Ureter (tissue), 1 donor: ENCODE data around the gene KIF19. TPM values are rescaled to one million over a fixed set of nuclear protein-coding genes. Genes with fewer than 3 reads are reported as not detected.

Experiments used
- DNase-seq: peaks from one replicate; pipeline ENCODE4 v3.0.0-alpha.2; 2020; ENCODE audit warnings: low spot score
- total RNA-seq: library from RNA; stranded (reverse); gene quantifications from one replicate; pipeline ENCODE4 v1.2.4, GENCODE V29; 2023
- donor health status: DM: yes; HTN: yes; CAD: no.

KIF19 gene
- total RNA-seq, 1 donor from 2014 or later, result 1.8 TPM

DNA sequence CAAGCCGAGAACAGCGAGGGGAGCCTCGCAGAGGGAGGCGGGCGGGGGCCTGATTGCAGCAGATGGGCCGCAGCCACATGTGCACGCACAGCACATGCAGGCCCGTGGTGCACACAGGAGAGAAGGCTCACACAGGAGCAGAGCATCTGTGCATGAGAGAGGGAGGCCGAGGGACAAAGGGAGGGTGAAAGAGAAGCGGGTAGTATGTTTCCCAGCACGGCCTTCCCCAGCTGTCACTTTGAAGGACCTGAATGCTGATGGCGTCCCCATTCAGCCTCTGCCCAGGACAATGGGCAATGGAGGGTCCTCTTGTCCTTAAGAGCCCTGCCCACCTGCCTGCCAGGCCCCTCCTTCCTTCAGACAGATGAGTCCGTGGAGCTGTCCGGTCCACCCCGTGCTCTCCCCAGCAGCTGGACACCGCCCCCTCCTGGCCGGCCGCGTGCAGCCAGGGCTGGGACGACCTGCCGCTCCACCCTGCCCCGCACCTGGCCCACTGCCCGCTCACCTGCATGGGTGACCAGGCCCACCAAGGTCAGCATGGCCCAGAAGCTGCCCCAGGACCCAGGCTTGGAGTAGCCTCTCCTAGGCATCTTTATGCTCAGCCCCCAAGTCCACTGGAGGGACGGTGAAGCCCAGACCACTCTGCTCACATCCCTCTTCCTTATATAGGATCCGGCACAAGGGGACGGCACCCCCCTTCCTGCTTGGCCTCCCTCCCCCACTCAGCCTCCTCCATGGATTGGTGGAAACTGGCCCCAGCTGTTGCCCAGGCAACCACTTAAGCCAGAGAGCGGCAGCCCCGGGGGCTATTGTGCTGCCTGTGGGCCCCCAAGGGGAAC lies 35.4 kb downstream of the KIF19 start, which contains the start of gene BTBD17:
Gene BTBD17, minus strand, starts transcription at position 639 of the 839 bp plus-strand sequence. Its CDS starts 49 bp downstream, at position 590.
- DNase-seq, result no peak

DNA sequence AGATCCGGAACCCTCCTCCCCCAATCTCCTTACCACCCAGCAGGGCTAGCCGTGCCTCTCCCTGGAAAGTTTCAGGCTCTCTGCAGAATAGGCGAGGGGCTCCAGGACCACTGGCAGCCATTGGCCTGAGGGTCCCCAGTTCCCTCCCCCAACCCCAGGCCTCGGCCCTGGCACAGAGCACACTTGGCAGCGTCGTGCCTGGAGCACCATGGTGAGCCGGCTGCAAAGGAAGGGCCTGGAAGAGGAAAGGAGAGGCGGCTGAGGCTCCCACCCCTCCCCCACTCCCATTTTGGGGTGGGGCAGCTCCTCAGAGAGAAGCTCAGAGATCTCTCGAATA lies 36.0 kb downstream of the KIF19 start:
- DNase-seq, result no peak

DNA sequence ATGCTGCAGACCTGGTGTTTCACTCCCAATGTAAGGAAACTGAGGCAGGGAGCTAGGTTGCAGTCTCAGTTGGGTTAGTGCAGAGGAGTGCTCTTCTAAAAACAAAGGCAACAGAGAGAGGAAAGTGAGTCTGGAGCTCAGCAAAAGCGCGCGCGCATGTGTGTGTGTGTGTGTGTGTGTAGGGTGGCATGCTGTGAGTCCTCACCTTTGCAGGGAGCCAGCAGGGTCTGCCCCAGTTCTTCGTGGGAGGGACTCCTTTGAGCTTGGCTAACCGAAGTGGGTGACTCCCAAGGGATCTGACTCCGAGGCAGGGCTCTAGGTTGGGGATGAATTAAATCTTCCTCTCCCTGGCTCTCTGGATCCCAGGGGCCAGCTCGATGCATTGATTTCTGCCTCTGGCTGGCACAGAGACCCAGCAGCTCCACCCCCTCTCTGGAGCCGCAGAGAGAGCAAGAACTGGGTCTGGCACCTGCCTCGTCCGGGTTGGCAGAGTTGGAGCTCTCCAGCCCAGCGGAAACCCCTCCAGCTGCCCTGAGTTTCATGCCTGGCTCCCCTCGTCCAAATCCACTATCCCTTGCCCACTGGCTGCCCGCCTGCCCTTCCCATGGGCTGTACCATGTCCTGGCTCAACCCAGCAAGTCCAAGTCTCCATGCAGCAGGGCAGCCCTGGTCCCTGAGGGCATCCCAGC lies 36.9 kb downstream of the KIF19 start:
- no peak for DNase-seq

DNA sequence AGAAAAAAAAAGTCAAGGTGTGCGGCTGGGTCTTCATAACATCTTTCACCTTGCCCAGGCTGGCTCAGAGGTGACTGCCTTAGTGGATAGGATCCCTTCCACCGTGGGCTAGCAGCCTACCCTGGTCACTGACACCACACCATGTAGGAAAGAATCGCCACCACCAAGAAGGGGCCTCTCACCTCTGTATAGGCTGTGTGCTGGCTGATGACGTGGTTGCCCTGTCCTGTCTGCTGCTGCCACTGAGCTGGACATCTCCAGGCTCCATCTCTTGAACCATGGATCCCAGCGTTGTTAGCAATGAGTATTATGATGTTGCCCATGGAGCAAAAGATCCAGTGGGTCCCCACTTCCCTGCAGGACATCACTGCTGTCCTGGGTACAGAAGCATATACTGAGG lies 41.2 kb downstream of the KIF19 start, which contains the start of gene GPR142:
Gene GPR142, plus strand, starts transcription at position 301 of the 400 bp plus-strand sequence. CDS start 2,035 bp downstream, outside the sequence.
- no peak for DNase-seq

DNA sequence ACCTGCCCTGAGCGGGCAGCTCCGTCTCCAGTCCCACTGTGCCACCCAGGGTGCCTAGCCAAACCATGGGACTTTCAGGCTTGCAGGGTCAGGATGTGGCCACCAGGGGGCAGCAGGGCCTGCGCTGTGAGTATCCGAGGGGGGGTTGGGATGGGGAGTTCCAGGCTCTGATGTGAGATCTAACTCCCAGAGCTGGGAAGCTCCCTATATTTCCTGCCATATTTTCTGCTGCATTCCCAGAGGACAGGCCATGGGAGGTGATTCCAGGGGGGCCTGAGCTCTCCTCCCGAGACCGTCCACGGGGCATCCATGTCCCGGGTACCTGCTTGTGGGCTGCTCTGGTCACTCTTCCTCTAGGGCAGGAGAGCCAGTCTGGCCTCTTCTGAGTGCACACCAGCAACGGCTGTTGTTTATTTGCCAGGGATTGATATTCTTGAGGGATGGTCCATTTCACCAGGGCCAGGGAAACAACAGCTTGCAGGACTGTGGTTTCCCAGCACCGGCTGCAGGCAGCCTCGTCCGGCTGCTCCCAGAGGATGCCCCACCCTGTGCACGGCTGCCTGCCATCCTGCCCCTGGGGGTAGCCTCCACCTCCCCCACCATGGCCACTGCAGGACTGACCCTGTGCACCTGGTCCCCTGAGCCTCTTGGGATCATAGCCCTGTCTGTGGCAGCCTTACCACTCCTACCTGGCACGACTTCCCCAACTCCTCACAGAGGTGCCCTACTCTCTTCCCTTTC lies 42.5 kb downstream of the KIF19 start:
- DNase-seq, result peak; percentile 74

DNA sequence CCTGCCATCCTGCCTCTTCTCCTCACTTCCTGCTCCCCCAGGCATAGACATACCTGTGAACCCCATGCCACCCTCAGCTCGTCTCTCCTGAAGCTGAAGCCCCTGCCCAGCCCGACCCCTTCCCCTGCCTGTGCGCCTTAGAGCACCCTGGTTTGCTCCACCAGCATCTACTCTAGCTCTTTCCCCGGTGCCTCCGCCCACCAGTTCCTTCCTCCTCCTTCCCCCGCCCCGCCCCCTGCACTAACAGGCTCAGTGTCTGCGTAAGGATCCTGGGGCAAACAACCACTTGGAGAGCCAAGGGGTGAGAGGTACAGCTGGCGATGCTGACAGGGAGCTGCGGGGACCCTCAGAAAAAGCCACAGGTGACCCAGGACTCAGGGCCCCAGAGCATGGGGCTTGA lies 43.2 kb downstream of the KIF19 start:
- no peak for DNase-seq

DNA sequence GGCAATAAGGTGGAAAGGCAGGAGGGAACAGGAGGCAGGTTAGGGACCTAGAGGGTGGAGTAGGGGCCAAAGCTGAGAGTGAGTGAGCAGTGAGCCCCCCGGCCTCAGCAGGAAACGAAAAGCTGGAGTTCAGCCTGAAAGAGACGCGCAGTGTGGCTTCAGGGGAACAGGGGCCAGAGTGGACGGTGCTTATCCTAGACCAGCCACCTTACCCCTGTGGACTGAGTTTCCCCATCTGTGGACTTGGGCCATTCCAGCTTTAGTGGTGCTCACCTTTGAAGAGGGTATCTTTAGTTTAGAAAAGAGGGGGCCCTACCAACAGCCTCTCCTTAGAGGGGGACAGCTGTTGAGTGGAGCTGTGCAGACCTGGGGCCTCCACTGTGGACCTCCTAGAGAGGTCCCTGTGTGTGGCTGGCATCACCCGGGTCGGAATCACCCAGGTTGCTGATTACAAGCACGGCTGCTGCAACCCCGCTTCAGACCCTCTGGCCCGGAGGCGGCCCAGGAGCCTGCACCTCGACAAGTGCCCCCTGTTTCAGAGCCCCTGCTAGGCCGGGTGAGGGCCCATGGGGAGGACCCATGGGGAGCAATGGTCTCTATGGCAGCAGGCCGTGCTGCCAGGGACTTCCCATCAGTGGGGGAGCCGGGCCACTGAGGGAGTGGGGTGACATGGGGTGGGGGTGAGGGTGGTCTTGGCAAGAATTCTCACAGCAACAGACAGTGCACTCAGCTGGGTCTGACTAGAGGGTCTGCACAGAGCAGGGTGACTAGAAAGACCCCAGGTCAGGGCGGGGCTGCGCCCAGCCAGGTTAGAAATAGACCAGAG lies 43.9 kb downstream of the KIF19 start:
- no peak for DNase-seq

DNA sequence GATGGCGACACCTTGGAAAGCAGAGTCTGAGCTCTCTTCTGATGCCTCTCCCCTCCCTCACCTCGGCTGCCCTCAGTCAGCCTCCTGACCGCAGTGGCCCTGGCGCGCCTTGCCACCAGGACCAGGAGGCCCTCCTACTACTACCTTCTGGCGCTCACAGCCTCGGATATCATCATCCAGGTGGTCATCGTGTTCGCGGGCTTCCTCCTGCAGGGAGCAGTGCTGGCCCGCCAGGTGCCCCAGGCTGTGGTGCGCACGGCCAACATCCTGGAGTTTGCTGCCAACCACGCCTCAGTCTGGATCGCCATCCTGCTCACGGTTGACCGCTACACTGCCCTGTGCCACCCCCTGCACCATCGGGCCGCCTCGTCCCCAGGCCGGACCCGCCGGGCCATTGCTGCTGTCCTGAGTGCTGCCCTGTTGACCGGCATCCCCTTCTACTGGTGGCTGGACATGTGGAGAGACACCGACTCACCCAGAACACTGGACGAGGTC lies 45.7 kb downstream of the KIF19 start:
- no peak for DNase-seq

DNA sequence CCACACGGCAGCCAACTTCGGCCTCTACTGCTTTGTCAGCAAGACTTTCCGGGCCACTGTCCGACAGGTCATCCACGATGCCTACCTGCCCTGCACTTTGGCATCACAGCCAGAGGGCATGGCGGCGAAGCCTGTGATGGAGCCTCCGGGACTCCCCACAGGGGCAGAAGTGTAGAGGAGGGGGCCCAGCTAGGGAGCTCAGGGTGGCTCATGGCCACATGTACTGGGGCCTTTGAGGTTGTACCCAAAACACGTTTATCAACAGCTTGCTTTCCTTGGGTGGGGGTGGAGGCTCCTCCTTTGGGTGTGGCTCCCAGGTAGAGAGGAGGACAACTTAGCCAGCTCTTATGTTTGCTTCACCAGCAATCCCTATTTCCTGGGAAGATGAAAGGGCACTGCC lies 46.4 kb downstream of the KIF19 start:
- no peak for DNase-seq

DNA sequence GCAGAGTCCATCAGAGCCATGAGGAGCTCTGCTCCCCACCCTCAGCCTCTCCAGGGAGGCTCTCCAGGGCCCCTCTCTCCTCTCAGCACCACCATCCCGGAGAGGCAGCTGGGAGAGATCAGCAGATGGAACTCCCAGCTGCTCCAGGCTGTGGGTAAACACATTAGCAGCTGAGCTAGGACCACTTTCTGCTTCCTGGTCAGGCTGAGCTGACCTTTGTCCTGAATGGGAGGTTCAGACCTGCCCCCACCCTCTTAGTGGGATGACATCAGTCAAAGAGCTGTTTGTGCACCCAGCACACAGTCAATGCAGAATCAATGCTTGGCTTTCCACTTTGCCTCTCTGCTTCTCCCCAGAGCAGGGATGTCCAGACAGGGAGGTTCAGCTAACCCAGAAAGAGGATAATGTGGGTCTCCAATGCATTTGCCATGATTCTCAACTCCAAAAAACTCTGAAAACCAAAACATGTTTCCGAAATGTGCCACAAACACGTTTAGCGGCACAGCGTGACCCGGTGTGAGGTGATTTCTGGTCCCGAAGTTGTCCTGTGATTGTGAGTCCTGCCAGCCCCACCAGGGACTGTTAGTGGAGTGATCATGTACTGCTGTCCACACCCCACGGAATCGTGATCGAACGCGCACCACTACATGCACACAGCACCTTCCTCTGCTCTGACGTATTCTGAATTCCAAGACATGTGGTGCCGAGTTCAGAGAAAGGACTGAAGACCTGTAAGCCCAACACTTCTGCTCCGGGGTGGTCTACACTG lies 48.0 kb downstream of the KIF19 start:
- no peak for DNase-seq

DNA sequence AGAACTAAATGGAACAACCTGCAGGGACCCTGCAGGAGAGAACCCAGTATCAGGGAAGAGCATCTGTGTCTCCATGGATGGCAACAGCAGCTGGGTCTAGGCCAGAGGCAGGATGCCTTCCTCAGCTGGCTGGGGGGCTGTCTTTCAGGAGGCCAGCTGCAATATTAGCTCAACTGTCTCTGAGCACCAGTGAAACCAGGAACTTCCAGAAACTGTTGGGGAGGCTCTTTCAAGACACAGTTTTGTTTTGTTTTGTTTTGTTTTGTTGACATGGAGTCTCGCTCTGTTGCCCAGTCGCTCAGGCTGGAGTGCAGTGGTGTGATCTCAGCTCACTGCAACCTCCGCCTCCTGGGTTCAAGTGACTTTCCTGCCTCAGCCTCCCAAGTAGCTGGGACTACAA lies 48.8 kb downstream of the KIF19 start:
- DNase-seq, result no peak

DNA sequence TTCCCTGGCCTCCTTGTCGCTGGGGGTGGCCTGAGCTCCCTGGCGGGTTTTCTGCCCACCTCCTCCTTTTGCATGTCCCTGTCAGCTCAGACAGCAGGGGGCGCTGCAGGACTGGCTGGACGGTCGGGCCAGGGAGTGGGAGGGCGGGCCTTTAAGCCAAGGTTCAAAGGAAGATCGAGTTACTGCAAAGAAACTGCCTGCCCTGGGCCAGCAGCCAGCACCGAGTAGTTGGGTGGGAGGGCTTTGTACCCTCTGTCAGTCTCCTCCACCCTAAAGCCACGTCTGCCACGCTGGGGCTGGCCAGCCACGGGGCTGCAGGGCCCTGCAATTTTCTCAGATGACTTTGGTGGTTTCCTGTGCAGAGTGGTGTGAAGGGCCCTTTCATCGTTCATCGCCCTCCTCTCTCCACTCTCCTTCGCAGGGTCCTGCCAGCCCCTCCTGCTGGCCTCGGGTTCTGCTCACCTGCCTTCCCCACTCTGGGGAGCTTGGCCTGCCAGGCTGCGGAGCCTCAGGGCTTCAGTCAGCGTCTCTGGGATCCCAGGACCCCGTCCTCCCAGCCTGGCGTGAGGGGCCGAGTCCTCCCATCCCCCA lies 53.6 kb downstream of the KIF19 start:
- DNase-seq, result peak; percentile 96

DNA sequence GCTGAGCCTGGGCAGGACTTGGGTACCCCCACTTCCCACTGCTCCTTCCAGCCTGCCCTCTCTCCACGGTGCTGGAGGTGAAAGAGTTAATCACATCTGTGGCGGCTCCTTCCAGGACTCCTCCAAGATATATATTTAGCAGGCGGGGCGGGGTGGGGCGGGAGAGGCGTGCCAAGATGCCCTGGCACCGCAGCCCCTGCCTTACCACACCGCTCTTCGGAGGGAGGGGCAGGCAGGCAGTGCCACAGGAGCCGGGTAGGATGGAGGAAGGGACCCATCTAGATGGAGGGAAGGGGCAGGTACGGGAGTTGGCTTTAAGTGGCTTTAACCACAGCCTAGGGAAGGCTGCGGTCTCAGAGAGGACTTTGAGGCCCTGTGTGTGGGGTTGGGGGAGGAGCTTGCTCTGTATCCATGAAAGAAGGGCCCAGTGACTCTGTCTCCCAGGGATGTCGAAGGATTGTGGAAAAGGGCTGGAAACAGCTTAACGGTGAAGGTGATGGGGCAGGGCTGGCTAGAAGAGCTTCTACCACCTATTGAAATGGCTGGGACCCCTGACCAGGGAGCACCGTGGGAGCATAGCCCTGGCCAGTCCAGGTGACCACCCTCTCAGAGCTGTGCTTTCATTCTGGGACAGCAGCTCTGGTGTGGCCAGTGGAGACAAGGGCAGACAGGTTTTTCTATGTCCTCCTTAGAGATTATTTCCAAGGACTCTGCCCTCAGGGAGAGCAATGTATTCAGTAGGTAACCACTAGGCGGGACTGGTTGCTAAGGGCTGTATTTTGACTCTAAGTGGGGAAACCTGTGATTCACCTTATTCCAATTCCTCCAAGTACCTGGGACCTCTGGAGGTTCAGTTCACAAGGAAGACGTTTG lies 54.3 kb downstream of the KIF19 start:
- DNase-seq, result no peak

DNA sequence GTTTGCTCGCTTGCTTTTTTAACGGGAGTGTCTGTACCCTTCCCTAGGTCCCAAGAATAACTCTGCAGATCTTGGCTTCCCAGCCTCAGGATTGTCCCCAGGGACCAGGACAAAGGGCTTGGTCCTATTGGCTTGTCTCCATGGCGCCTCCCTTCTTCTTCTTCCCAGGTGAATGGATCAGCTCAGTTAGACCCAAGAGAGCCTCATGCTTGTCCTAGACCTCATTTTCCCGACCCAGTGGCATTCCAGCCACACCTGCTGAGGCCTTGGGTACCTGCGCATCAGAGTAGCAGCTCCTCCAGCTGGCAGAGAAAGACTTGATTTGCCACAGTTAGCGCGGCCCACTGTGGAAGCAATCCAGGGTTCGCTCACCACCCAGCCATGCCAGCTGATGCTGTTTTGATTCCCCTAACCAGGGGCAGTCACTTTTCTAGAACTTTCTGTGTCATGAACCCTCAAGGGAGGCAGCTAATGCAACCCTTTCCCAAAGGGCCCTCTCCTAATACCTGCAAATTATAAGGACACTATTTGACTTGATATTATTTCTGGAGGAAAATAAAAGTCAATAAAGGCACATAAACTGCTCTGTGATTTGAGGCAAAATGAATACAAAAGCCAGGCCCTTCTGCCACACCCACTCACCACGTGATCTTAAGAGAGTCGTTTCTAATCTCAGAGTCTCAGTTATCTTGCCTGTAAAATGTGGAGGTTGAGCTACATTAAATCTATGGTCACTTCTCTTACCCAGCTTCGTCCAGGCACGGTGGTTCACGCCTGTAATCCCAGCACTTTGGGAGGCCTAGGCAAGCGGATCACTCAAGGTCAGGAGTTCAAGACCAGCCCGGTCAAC lies 55.2 kb downstream of the KIF19 start:
- no peak for DNase-seq

DNA sequence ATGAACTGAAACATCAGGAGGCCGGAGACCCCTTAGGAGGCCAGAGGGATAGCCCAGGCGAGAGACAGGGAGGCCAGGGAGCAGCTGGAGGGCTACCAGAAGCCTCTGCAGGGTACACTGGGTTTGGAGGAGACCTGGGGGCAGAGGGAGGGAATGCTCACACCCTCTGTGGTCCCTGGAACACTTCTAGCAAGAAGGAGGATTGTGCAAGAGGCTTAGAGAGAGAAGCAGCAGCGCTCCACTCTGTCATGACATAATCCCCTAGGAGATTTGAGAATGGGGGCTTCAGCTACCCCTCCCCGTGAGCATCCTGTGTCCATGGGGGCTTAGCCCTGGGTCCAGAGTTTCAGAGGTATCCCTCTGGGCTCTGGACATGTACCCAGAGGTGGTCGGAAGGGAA lies 57.1 kb downstream of the KIF19 start:
- no peak for DNase-seq

DNA sequence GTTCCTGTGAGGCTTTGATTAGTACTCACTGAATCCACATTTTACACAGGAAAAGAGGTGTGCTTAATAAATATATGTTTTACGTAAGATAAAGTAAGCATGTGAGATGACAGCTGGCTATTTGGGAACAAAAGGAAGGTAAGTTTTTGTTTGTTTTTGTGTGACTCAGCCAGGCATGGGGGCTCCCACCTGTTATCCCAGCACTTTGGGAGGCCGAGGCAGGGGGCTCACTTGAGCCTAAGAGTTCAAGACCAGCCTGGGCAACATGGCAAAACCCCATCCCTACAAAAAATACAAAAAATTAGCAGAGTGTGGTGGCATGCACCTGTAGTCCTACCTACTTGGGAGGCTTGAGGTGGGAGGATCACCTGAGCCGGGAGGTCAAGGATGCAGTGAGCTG lies 59.2 kb downstream of the KIF19 start:
- no peak for DNase-seq

DNA sequence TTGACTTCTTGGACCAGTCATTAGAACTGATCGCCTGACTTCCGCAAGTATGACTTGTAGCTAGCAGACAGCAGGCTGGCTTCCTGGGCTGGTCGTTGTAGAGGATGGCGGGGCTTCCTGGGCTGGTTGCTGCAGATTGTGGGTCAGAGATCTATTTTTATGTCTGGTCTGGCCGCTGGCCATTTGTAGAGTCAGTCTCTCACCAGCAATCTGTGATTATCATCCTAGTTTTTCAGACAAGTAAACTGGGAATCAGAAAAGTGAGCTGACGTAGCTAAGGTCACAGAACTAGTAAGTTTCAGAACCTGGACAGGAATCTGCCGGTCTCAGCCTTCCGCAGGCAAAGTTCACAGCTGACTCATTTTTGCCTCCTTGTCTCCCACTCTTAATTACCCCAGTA lies 60.4 kb downstream of the KIF19 start:
- DNase-seq, result no peak
